HepG2 (cell line): ENCODE data around the gene C1orf21. TPM values are rescaled to one million over a fixed set of nuclear protein-coding genes. Genes with fewer than 3 reads are reported as not detected.

ENCODE experiments used
- ATAC-seq: fragments of 200-7000 bp; cut with Tn5 transposase; 3 replicates; pipeline ENCODE4 v1.9.1; 2020; ENCODE audit warnings: mild to moderate bottlenecking, moderate library complexity
- BruUV-seq: library from RNA; stranded (reverse); fragments of 400-500 nt; replicated peaks from 2 replicates; lab custom pipeline; 2021; lab: Mats Ljungman, UMichigan
- CTCF ChIA-PET: fragments of 300-600 bp; formaldehyde crosslinking; extraction: SDS; loops from one replicate; lab custom pipeline; 2021; ENCODE audit warnings: low total read pairs, inconsistent platforms, low intra/inter-chr PET ratio; lab: Yijun Ruan, JAX
- POLR2A ChIA-PET: fragments of 350-600 bp; sonication (Branson Sonifier 250); formaldehyde crosslinking; loops from one replicate; lab custom pipeline; 2020; ENCODE audit warnings: antibody characterized with exemption, inconsistent platforms; lab: Yijun Ruan, JAX
- DNase-seq: peaks from one replicate; pipeline ENCODE4 v3.0.0-alpha.2; 2015; ENCODE audit warnings: low spot score
- FAIRE-seq: peaks from 3 replicates; lab custom pipeline; 2011; peaks lifted over from hg19 to GRCh38; lab: Jason Lieb, UNC
- H2AFZ ChIP-seq: one replicate; pipeline ENCODE4 v1.6.1; 2011; ENCODE audit warnings: low read length, inconsistent platforms
- H3K27ac ChIP-seq: fragments of 300-600 bp; 3 replicates; pipeline ENCODE4 v1.8.0; 2011; ENCODE audit warnings: mixed run types, mild to moderate bottlenecking, mixed read lengths, low read length, inconsistent platforms; ENCODE audit not compliant: insufficient read depth; ENCODE audit errors: extremely low read length
- H3K27me3 ChIP-seq, 2 experiments: fragments of 200-600 bp in 1 of 2; 2 replicates in 1 of 2; 3 replicates in 1 of 2; pipeline versions ENCODE4 v1.6.0 to v1.8.0; 2011; ENCODE audit warnings: low read length in 2 of 2, mild to moderate bottlenecking in 2 of 2, moderate library complexity in 2 of 2, inconsistent platforms in 1 of 2; ENCODE audit not compliant: insufficient read depth in 2 of 2, control insufficient read depth in 1 of 2
- H3K36me3 ChIP-seq, 2 experiments: fragments of 200-600 bp in 1 of 2; replicated peaks in 1 of 2; 2 replicates in 1 of 2; 3 replicates in 1 of 2; pipeline versions ENCODE4 v1.5.1 to v1.8.0; 2011; ENCODE audit warnings: low read length in 2 of 2, inconsistent platforms in 1 of 2; ENCODE audit not compliant: insufficient read depth in 2 of 2, control insufficient read depth in 1 of 2
- H3K4me1 ChIP-seq: 2 replicates; pipeline ENCODE4 v1.5.1; 2012; ENCODE audit warnings: low read length, inconsistent platforms; ENCODE audit not compliant: insufficient read depth
- H3K4me2 ChIP-seq: 2 replicates; pipeline ENCODE4 v1.6.0; 2011; ENCODE audit warnings: low read depth, low read length, inconsistent platforms
- H3K4me3 ChIP-seq, 3 experiments: fragments of 200-600 bp in 1 of 3; sonication (generic), shearing (Covaris generic) in 1 of 3; replicated peaks in 1 of 3; 2 replicates each; pipeline ENCODE4 v1.5.1; 2011 to 2016; ENCODE audit warnings: low read length in 3 of 3, inconsistent platforms in 2 of 3, low read depth in 2 of 3, mild to moderate bottlenecking in 2 of 3, control low read depth in 1 of 3, mixed read lengths in 1 of 3; ENCODE audit not compliant: insufficient read depth in 1 of 3
- H3K79me2 ChIP-seq: one replicate; pipeline ENCODE4 v1.6.1; 2011; ENCODE audit warnings: low read length, inconsistent platforms; ENCODE audit not compliant: insufficient read depth
- H3K9ac ChIP-seq: 2 replicates; pipeline ENCODE4 v1.6.0; 2011; ENCODE audit warnings: mild to moderate bottlenecking, low read depth, low read length, inconsistent platforms; ENCODE audit not compliant: insufficient read depth
- H3K9me3 ChIP-seq: 2 replicates; pipeline ENCODE4 v1.5.1; 2012; ENCODE audit warnings: mild to moderate bottlenecking, low read length
- H4K20me1 ChIP-seq: 2 replicates; pipeline ENCODE4 v1.6.0; 2011; ENCODE audit warnings: inconsistent platforms, mild to moderate bottlenecking, low read length, moderate library complexity; ENCODE audit not compliant: insufficient read depth
- CENPT ChIP-seq: sonication (generic); formaldehyde crosslinking; IDR thresholded peaks from 2 replicates; pipeline ENCODE4 v1.8.0; 2022; ENCODE audit warnings: low read depth, mild to moderate bottlenecking, moderate library complexity, missing genetic modification reagents
- CTCF ChIP-seq: sonication (generic); formaldehyde crosslinking; IDR thresholded peaks from 2 replicates; pipeline ENCODE4 v1.5.0; 2020; ENCODE audit warnings: mild to moderate bottlenecking, missing genetic modification reagents, moderate library complexity
- E2F1 ChIP-seq: sonication (generic); formaldehyde crosslinking; IDR thresholded peaks from 2 replicates; pipeline ENCODE4 v1.5.0; 2020; ENCODE audit warnings: missing genetic modification reagents
- IRF2 ChIP-seq: IDR thresholded peaks from 2 replicates; pipeline ENCODE4 v1.6.1; 2018; ENCODE audit warnings: missing genetic modification reagents, missing compliant biosample characterization
- ISX ChIP-seq: sonication (generic); formaldehyde crosslinking; conservative IDR thresholded peaks from 2 replicates; pipeline ENCODE4 v1.5.0; 2020; ENCODE audit warnings: missing genetic modification reagents
- MTF2 ChIP-seq: sonication (generic); formaldehyde crosslinking; IDR thresholded peaks from 2 replicates; pipeline ENCODE4 v1.5.0; 2020; ENCODE audit warnings: missing genetic modification reagents, borderline replicate concordance
- NBN ChIP-seq: fragments of 450-650 bp; conservative IDR thresholded peaks from 2 replicates; pipeline ENCODE4 v1.6.1; 2017
- U2AF2 ChIP-seq: fragments of 200-400 bp; formaldehyde crosslinking; IDR thresholded peaks from 2 replicates; pipeline ENCODE4 v1.6.1; 2017; ENCODE audit warnings: low read depth, mild to moderate bottlenecking, low read length
- ZFY ChIP-seq: sonication (generic); formaldehyde crosslinking; IDR thresholded peaks from 2 replicates; pipeline ENCODE4 v1.4.0; 2020; ENCODE audit warnings: missing genetic modification reagents
- ZMAT3 ChIP-seq: sonication (generic); formaldehyde crosslinking; conservative IDR thresholded peaks from 2 replicates; pipeline ENCODE4 v1.7.0; 2021; ENCODE audit warnings: missing genetic modification reagents
- ZNF276 ChIP-seq: sonication (generic); formaldehyde crosslinking; IDR thresholded peaks from 2 replicates; pipeline ENCODE4 v1.4.0; 2020; ENCODE audit warnings: mild to moderate bottlenecking, low read depth, missing genetic modification reagents
- ZNF331 ChIP-seq: sonication (generic); formaldehyde crosslinking; IDR thresholded peaks from 2 replicates; pipeline ENCODE4 v1.4.0; 2020; ENCODE audit warnings: missing genetic modification reagents
- ZNF713 ChIP-seq: sonication (generic); formaldehyde crosslinking; IDR thresholded peaks from 2 replicates; pipeline ENCODE4 v1.4.0; 2020; ENCODE audit warnings: mild to moderate bottlenecking, missing genetic modification reagents
- WGBS: methylation state at CpG from one replicate; pipeline ENCODE4 v1.1.6; 2017; ENCODE audit warnings: low lambda C conversion rate; 5-methylcytosine and 5-hydroxymethylcytosine counted together
- in situ Hi-C: cut with HindIII; loops from 2 replicates; pipeline ENCODE4 v1.10.0; 2017; ENCODE audit warnings: low pct_unique_long_range_greater_than_20kb; ENCODE audit not compliant: extremely low pct_ligation_motif_present
- intact Hi-C: fragments of 100-400 bp; cut with micrococcal nuclease; formaldehyde crosslinking; loops from one replicate; pipeline ENCODE4 v1.10.0; 2022; ENCODE audit not compliant: unreplicated experiment
- polyA plus RNA-seq, 8 experiments: library from polyadenylated mRNA; depleted of rRNA in 3 of 8; stranded (reverse) in 7 of 8; unstranded in 1 of 8; fragments of >200 nt; fragmentation: Illumina TruSeq in 4 of 8; extraction: Trizol in 4 of 8; gene quantifications; 2 replicates each; pipeline versions ENCODE4 v1.2.1 to v1.2.3, GENCODE V29; 2011 to 2016; ENCODE audit warnings: low read depth in 4 of 8, missing spikeins in 1 of 8, mixed read lengths in 1 of 8; ENCODE audit not compliant: insufficient read depth in 1 of 8
- total RNA-seq, 5 experiments: library from RNA; depleted of rRNA; stranded (reverse); fragments of >200 nt; fragmentation: Illumina TruSeq; extraction: Trizol; gene quantifications; 2 replicates each; pipeline ENCODE4 v1.2.3, GENCODE V29; 2016; ENCODE audit warnings: low read depth in 1 of 5

C1orf21 gene
- total and polyA plus RNA-seq, 2 of the 13 experiments (the other 11 are each of a cell fraction or from before 2014, with no cell fraction given), result not detected

GRCh38 chr1:184588701-184589100 lies 201.9 kb downstream of the C1orf21 start:
- Histone ChIP-seq H3K27ac (no peak overlapping the region), H3K27me3 (0 out of 5 replicates have a peak, but pooled peaks cover 0 to 1% of the 10 kb centered on the region in 2 experiments), H3K36me3 (no peaks in the 10 kb centered on the region), H4K20me1 (no peaks in the 10 kb centered on the region), H3K79me2 (no peaks in the 10 kb centered on the region), H3K9me3 (no peaks in the 10 kb centered on the region), H3K4me3 (no peak overlapping the region), H3K4me1 (no peaks in the 10 kb centered on the region), H2AFZ (no peak overlapping the region), H3K9ac (no peak overlapping the region), H3K4me2 (no peak overlapping the region)
- ATAC-seq (no peak), FAIRE-seq (no peak), DNase-seq (no peak)
- BruUV-seq, result no TSS peak
- intact Hi-C loops (no loop called here), in situ Hi-C loops (no loop called here)
- TF ChIP-seq CENPT (CRISPR knock-in tag), result no peak
- TF ChIP-seq MTF2, result no peak
- no peak for TF ChIP-seq ZFY (CRISPR knock-in tag)
- TF ChIP-seq ISX (CRISPR knock-in tag), result no peak
- TF ChIP-seq ZMAT3 (CRISPR knock-in tag), result no peak
- TF ChIP-seq IRF2 (CRISPR knock-in tag), result no peak
- no peak for TF ChIP-seq NBN
- no peak for TF ChIP-seq CTCF (CRISPR knock-in tag)
- TF ChIP-seq E2F1 (CRISPR knock-in tag), result no peak
- no peak for TF ChIP-seq U2AF2
- TF ChIP-seq ZNF276 (CRISPR knock-in tag), result no peak
- TF ChIP-seq ZNF331, result no peak
- no peak for TF ChIP-seq ZNF713
- CTCF ChIA-PET, result no interaction called here
- POLR2A ChIA-PET, result no interaction called here
- 95% methylated on average over 3 of the region's 3 CpGs for WGBS
